ENCODE results near the gene E2F6.

GRCh38 chr2:11454824-11455223, 11.1 kb downstream of the E2F6 start:
- TF ChIP-seq CTCF (IDR thresholded peaks at IDR 0.05; ENCODE audit: insufficient read depth, low read length) (no peak), POLR2AphosphoS5 (IDR thresholded peaks at IDR 0.05; ENCODE audit: low read depth) (no peak), SPI1 (IDR thresholded peaks at IDR 0.05; ENCODE audit: borderline replicate concordance, low read depth) (no peak), GABPA (IDR thresholded peaks at IDR 0.05; ENCODE audit: low read depth) (no peak)
